ENCODE measurements around the gene CPSF7.

CPSF7 gene

DNA sequence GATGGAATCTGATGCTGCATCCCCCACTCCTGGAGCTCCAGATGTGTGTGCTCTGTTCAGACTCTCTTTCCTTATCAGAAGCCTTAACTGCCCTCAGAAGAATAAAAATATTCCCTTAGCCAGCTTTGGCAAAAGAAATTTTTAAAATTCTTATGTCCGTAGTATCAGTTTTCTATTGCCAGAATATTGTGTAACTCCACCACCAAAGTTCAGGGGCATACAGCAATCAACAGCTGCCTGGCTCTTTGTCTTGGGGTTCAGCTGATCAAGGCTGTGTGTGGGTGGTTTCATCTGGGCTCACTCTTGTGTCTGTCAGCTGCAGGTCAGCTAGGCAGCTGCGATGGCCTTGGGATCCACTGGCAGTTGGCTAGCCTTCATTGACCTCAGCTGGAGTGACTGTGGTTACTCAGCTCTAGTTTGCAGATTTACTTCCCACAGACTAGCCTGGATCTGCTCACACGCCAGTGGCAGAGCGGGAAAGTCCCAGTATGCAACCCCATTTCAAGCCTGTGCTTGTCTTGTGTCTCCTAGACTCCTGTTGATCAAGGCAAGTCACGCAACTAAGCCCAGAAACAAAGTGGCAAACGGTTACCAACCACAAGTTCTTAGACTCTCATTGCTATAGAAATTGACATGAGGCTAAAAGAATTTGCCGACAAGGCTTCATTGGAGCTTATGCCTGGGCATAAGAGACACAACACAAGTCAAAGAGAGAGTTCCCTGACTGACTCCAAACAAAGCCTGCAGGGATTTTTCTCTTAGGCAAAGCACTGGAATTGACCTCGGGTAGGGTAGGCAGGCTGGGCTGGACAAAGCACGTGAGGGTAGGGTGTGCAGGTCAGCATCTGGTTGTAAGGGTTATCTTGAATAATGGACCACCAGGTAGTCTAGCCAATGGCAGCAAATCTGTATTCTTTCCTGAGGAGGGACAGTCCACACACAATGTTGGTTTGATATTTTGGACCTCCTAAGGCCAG is 60.1 kb downstream of the CPSF7 start:
- TF ChIP-seq JUND (IDR thresholded peaks at IDR 0.05; ENCODE audit: low read depth) = no peak
- in situ Hi-C loops (cut with HindIII; ENCODE audit: low pct_unique_long_range_greater_than_20kb, low sequenced_read_pairs) = no loop called here
- DNase-seq (ENCODE audit: low read depth in 1 of 2, low spot score in 1 of 2) = no peak

- TF ChIP-seq JUND (IDR thresholded peaks at IDR 0.05; ENCODE audit: low read depth) = no peak
- in situ Hi-C loops (cut with HindIII; ENCODE audit: low pct_unique_long_range_greater_than_20kb, low sequenced_read_pairs) = no loop called here
- no peak for DNase-seq (ENCODE audit: low read depth in 1 of 2, low spot score in 1 of 2)
Measured at GRCh38 chr11:61368646-61369045, 61.1 kb downstream of the CPSF7 start.

DNA sequence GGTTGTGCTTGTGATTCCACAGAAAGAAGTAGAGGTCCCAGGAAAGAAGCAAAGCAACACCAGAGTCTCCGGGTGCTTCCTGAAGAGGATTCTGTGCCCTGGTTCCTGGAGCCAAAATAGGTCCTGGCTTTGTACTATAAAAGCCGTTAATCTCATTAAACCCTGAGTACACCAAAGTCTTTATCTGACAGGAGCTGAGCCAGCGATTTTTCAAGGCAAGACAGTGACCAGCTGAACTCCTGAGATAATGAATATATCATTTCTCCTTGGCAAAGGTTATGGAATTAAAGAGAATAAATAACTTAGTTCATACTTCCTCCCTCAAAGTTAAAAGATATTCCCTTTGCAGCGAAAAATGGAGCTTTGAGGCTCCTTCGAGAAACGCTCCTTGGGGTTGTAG is 62.4 kb downstream of the CPSF7 start:
- DNase-seq (ENCODE audit: low read depth in 1 of 2, low spot score in 1 of 2) = no peak
- no peak for TF ChIP-seq JUND (IDR thresholded peaks at IDR 0.05; ENCODE audit: low read depth)
- in situ Hi-C loops (cut with HindIII; ENCODE audit: low pct_unique_long_range_greater_than_20kb, low sequenced_read_pairs) = no loop called here

DNA sequence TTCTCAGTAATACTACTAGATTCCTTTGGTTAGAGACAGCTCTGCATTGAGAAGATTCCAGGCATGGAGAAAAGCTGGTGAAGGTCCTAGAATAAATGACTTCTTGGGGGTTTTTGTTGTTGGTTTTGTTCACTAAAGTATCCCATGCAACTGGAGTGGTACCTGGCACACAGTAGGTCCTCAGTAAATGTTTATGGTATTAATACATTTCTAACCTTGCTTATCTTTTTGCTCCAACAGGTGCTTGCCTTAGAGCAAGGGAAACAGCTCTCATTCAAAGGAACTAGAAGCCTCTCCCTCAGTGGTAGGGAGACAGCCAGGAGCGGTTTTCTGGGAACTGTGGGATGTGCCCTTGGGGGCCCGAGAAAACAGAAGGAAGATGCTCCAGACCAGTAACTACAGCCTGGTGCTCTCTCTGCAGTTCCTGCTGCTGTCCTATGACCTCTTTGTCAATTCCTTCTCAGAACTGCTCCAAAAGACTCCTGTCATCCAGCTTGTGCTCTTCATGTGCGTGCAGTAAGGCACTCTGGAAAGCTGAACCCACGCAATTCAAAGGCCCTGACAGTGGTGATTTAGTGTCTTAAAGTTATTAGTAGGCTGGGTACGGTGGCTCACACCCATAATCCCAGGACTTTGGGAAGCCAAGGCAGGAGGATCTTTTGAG is 65.6 kb downstream of the CPSF7 start:
- in situ Hi-C loops (cut with HindIII; ENCODE audit: low pct_unique_long_range_greater_than_20kb, low sequenced_read_pairs) = no loop called here
- no peak for DNase-seq (ENCODE audit: low read depth in 1 of 2, low spot score in 1 of 2)
- no peak for TF ChIP-seq JUND (IDR thresholded peaks at IDR 0.05; ENCODE audit: low read depth)

DNA sequence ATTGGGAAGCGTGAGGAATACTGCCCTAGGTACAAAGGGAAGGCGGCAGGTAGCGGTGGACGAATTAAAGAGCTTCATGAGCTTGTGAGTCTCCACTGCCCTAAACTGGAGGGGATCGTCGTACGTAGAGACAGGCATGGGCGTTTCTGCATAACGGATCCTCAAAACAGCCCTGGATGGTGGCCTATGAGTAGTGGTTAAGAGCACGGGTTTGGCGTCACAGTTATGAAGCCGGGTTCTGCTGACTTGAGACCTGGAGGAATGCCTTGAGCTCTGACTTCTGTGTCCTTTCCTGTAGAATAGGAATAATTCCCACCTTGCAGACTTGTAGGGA is 67.3 kb downstream of the CPSF7 start:
- TF ChIP-seq JUND (IDR thresholded peaks at IDR 0.05; ENCODE audit: low read depth) = no peak
- in situ Hi-C loops (cut with HindIII; ENCODE audit: low pct_unique_long_range_greater_than_20kb, low sequenced_read_pairs) = no loop called here
- DNase-seq (ENCODE audit: low read depth in 1 of 2, low spot score in 1 of 2) = peak in 1 of 2 experiments; percentile 57

DNA sequence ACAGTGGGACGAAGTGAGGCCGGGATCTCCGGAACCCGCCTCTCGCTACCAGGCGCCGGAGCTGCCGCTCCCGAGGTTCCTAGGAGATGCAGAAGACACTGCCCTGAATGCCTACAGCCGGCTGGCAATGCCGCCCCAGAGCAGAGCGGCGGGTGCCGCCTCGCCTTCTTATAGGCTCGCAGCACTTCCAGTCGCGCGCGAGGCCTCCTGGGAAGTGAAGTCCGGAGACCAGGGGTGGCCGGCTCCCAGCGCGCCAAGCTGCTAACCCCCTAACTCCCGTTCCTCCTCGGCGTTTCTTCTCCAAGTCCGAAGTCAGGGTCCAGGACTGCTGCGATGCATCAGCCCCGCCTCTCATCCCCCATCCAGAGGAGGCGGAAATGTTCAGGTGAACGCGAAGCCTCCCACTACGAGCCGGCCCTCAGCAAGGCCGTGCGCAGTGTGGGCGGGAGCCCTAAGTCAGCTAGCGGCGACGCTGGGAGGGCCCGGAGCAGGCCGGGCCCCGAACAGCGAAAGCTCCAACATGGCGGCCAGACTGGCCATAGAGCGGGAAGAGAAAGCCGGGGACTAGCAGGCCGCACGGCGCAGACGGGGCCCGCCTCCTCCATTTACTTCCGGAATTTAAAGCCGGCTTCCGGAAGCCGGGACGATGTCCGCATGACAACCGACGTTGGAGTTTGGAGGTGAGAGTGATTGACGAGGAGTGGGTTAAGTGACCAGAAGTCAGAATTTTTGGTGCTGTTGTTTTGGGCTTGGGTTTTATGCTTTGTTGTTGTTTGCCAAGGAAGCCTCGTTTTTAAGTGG is 67.8 kb downstream of the CPSF7 start, which contains the start of the genes CYB561A3 and TMEM138:
Gene CYB561A3, minus strand, starts transcription at position 142 of the 801 bp plus-strand sequence. CDS start 5,169 bp downstream, outside the sequence.
Gene TMEM138, plus strand, starts transcription at position 634 of the 801 bp plus-strand sequence. CDS start 2,017 bp downstream, outside the sequence.
- in situ Hi-C loops (cut with HindIII; ENCODE audit: low pct_unique_long_range_greater_than_20kb, low sequenced_read_pairs) = no loop called here
- peak; percentile 90 to 97 for DNase-seq (ENCODE audit: low read depth in 1 of 2, low spot score in 1 of 2)
- no peak for TF ChIP-seq JUND (IDR thresholded peaks at IDR 0.05; ENCODE audit: low read depth)

GRCh38 chr11:61361237-61361740 is 68.5 kb downstream of the CPSF7 start:
- DNase-seq (ENCODE audit: low read depth in 1 of 2, low spot score in 1 of 2) = no peak
- in situ Hi-C loops (cut with HindIII; ENCODE audit: low pct_unique_long_range_greater_than_20kb, low sequenced_read_pairs) = no loop called here
- no peak for TF ChIP-seq JUND (IDR thresholded peaks at IDR 0.05; ENCODE audit: low read depth)

DNA sequence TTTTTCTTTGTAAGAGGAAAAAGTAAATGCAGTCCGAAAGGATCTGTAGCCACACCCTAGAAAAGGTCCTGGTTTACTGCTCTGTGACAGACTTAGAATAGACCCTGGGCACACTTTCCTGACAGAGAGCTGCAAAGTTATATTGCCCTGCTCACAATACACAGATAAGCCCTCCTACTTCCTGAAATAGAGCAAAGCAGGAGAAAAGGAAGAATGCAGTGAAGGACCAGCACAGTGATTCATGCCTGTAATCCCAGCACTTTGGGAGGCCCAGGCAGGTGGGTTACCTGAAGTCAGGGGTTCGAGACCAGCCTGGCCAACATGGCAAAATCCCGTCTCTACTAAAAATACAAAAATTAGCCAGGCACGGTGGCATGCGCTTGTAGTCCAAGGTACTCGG is 70.3 kb downstream of the CPSF7 start:
- in situ Hi-C loops (cut with HindIII; ENCODE audit: low pct_unique_long_range_greater_than_20kb, low sequenced_read_pairs) = no loop called here
- DNase-seq (ENCODE audit: low read depth in 1 of 2, low spot score in 1 of 2) = no peak
- no peak for TF ChIP-seq JUND (IDR thresholded peaks at IDR 0.05; ENCODE audit: low read depth)

GRCh38 chr11:61358566-61358965 is 71.2 kb downstream of the CPSF7 start:
- no peak for TF ChIP-seq JUND (IDR thresholded peaks at IDR 0.05; ENCODE audit: low read depth)
- no peak for DNase-seq (ENCODE audit: low read depth in 1 of 2, low spot score in 1 of 2)
- in situ Hi-C loops (cut with HindIII; ENCODE audit: low pct_unique_long_range_greater_than_20kb, low sequenced_read_pairs) = no loop called here

GRCh38 chr11:61357894-61358239 is 71.9 kb downstream of the CPSF7 start:
- in situ Hi-C loops (cut with HindIII; ENCODE audit: low pct_unique_long_range_greater_than_20kb, low sequenced_read_pairs) = no loop called here

GRCh38 chr11:61357233-61357893 is 72.4 kb downstream of the CPSF7 start:
- in situ Hi-C loops (cut with HindIII; ENCODE audit: low pct_unique_long_range_greater_than_20kb, low sequenced_read_pairs) = no loop called here
- no peak for DNase-seq (ENCODE audit: low read depth in 1 of 2, low spot score in 1 of 2)
- no peak for TF ChIP-seq JUND (IDR thresholded peaks at IDR 0.05; ENCODE audit: low read depth)

More at GRCh38 chr11:61357894-61358239, 71.9 kb downstream of the CPSF7 start:
- DNase-seq (ENCODE audit: low read depth in 1 of 2, low spot score in 1 of 2) = no peak
- no peak for TF ChIP-seq JUND (IDR thresholded peaks at IDR 0.05; ENCODE audit: low read depth)

GRCh38 chr11:61356706-61357105 is 73.1 kb downstream of the CPSF7 start:
- DNase-seq (ENCODE audit: low read depth in 1 of 2, low spot score in 1 of 2) = no peak
- TF ChIP-seq JUND (IDR thresholded peaks at IDR 0.05; ENCODE audit: low read depth) = no peak
- in situ Hi-C loops (cut with HindIII; ENCODE audit: low pct_unique_long_range_greater_than_20kb, low sequenced_read_pairs) = no loop called here
